Measurements from ENCODE around the gene STK11IP. TPM values are rescaled to one million over a fixed set of nuclear protein-coding genes. Genes with fewer than 3 reads are reported as not detected.
A peak's percentile ranks its signal among the peaks of the same experiment; 100 is the strongest.

Gene STK11IP
- total and polyA plus RNA-seq, 2 of the 13 experiments (the other 11 are each of a cell fraction or from before 2014, with no cell fraction given): 12.8 to 24.0 TPM

DNA sequence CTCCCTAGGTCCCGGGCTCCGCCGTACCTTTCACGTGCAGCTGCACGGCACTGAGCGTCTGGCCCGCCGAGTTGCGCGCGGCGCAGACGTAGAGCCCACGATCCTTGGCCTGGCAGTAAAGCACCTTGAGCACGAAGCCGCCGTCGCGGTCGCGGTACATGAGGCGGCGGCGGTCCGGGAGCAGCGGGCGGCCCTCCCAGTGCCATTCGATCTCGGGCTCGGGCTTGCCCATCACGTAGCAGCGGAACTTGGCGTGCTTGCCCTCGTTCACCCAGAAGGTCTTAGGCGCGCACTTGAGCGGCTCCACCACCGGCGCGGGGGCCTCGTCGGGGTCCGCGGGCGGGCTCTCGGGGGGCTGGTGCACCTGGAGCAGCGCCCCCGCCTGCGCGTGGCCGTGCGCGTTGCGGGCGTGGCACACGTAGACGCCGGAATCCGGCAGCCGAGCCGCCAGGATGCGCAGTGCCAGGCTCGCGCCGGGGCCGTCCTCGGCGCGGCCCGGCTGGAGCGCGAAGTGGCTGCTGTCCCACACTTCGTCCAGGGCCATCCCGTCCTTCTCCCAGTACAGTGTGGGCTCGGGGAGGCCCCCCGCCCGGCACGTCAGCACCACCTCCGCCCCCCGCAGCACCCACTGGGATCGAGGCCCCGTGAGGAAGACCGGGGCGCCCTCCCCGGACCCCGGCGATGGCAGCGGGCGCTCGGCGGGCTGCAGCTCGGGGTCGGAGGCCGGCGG is 27.3 kb upstream of the STK11IP start (continued):
- TF ChIP-seq STAT6 (CRISPR knock-in tag; IDR thresholded peaks at IDR 0.05; ENCODE audit: borderline replicate concordance) (no peak), SPEN (CRISPR knock-in tag; IDR thresholded peaks at IDR 0.05; ENCODE audit: low read depth) (peak; percentile 16; the same call in 1 of the 2 replicates), RXRA (CRISPR knock-in tag; IDR thresholded peaks at IDR 0.05) (peak; percentile 65; the same call in 1 of the 2 replicates), ZNF607 (CRISPR knock-in tag; IDR thresholded peaks at IDR 0.05; ENCODE audit: borderline replicate concordance) (peak; percentile 53; the same call in 1 of the 2 replicates), BCL3 (CRISPR knock-in tag; IDR thresholded peaks at IDR 0.05) (no peak), ZNF839 (CRISPR knock-in tag; IDR thresholded peaks at IDR 0.05; ENCODE audit: borderline replicate concordance) (peak; percentile 17; the same call in 1 of the 2 replicates), NFKBIZ (CRISPR knock-in tag; IDR thresholded peaks at IDR 0.05) (no peak), AHR (CRISPR knock-in tag; IDR thresholded peaks at IDR 0.05) (no peak), ZNF543 (CRISPR knock-in tag; IDR thresholded peaks at IDR 0.05) (no peak), PRPF4 (IDR thresholded peaks at IDR 0.05; ENCODE audit: low read depth, low read length, poor library complexity, severe bottlenecking) (peak; percentile 96), ZBTB7A (CRISPR knock-in tag; IDR thresholded peaks at IDR 0.05) (peak; percentile 64; the same call in 1 of the 2 replicates), RARA (CRISPR knock-in tag; IDR thresholded peaks at IDR 0.05) (no peak), CCDC6 (CRISPR knock-in tag; IDR thresholded peaks at IDR 0.05) (no peak), KDM5B (CRISPR knock-in tag; IDR thresholded peaks at IDR 0.05; ENCODE audit: borderline replicate concordance) (peak; percentile 75; the same call in 1 of the 2 replicates), ZNF687 (CRISPR knock-in tag; IDR thresholded peaks at IDR 0.05) (peak; percentile 94), PHF8 (CRISPR knock-in tag; IDR thresholded peaks at IDR 0.05) (no peak; the same call in 1 of the 2 replicates)
- TF ChIP-seq, protein P1, sequence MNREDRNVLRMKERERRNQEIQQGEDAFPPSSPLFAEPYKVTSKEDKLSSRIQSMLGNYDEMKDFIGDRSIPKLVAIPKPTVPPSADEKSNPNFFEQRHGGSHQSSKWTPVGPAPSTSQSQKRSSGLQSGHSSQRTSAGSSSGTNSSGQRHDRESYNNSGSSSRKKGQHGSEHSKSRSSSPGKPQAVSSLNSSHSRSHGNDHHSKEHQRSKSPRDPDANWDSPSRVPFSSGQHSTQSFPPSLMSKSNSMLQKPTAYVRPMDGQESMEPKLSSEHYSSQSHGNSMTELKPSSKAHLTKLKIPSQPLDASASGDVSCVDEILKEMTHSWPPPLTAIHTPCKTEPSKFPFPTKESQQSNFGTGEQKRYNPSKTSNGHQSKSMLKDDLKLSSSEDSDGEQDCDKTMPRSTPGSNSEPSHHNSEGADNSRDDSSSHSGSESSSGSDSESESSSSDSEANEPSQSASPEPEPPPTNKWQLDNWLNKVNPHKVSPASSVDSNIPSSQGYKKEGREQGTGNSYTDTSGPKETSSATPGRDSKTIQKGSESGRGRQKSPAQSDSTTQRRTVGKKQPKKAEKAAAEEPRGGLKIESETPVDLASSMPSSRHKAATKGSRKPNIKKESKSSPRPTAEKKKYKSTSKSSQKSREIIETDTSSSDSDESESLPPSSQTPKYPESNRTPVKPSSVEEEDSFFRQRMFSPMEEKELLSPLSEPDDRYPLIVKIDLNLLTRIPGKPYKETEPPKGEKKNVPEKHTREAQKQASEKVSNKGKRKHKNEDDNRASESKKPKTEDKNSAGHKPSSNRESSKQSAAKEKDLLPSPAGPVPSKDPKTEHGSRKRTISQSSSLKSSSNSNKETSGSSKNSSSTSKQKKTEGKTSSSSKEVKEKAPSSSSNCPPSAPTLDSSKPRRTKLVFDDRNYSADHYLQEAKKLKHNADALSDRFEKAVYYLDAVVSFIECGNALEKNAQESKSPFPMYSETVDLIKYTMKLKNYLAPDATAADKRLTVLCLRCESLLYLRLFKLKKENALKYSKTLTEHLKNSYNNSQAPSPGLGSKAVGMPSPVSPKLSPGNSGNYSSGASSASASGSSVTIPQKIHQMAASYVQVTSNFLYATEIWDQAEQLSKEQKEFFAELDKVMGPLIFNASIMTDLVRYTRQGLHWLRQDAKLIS (CRISPR knock-in tag; IDR thresholded peaks at IDR 0.05): 0 out of 2 replicates have a peak, but pooled peaks have one; percentile 34

Measured in HepG2 (cell line).